Naive thymus-derived CD4-positive, alpha-beta T cell (primary cell): ENCODE measurements around the gene GAD1. TPM values are rescaled to one million over a fixed set of nuclear protein-coding genes. Genes with fewer than 3 reads are reported as not detected.

Experiments used
- ATAC-seq: fragments of 150-1000 bp; cut with Tn5 transposase; 2 replicates; pipeline ENCODE4 v1.10.0; 2021; ENCODE audit warnings: mild to moderate bottlenecking, moderate library complexity
- CTCF ChIA-PET: fragments of 350-600 bp; sonication (Branson Sonifier 250); formaldehyde crosslinking; loops from one replicate; lab custom pipeline; 2021; ENCODE audit warnings: antibody characterized with exemption; lab: Charles Lee
- POLR2A ChIA-PET: fragments of 350-600 bp; sonication (Branson Sonifier 250); formaldehyde crosslinking; loops from one replicate; lab custom pipeline; 2021; ENCODE audit warnings: antibody characterized with exemption, inconsistent platforms; lab: Charles Lee
- DNase-seq, 9 donors: peaks; one replicate each; pipeline versions ENCODE4 v3.0.0 to v3.0.0-alpha.2; 2020 to 2022; ENCODE audit warnings: mixed read lengths in 1 of 9
- H3K27ac ChIP-seq: one replicate; pipeline ENCODE4 v1.7.0; 2013; ENCODE audit warnings: mild to moderate bottlenecking, low read depth, low read length, moderate library complexity
- H3K27me3 ChIP-seq, 2 donors: one replicate each; pipeline ENCODE4 v1.7.0; 2013; ENCODE audit warnings: low read length in 2 of 2, mild to moderate bottlenecking in 2 of 2, moderate library complexity in 2 of 2; ENCODE audit not compliant: control insufficient read depth in 2 of 2, insufficient read depth in 2 of 2
- H3K36me3 ChIP-seq, 3 experiments: 1 replicate in 2 of 3; 2 replicates in 1 of 3; pipeline ENCODE4 v1.7.0; 2013; ENCODE audit warnings: low read length in 3 of 3, mild to moderate bottlenecking in 3 of 3, moderate library complexity in 1 of 3; ENCODE audit not compliant: insufficient read depth in 3 of 3, control insufficient read depth in 2 of 3
- H3K4me1 ChIP-seq, 2 donors: one replicate each; pipeline ENCODE4 v1.7.0; 2013; ENCODE audit warnings: low read length in 2 of 2, mild to moderate bottlenecking in 2 of 2, moderate library complexity in 1 of 2; ENCODE audit not compliant: control insufficient read depth in 2 of 2, insufficient read depth in 2 of 2
- H3K4me3 ChIP-seq: 2 replicates; pipeline ENCODE4 v1.7.0; 2013; ENCODE audit warnings: mild to moderate bottlenecking, low read length
- H3K9me3 ChIP-seq, 3 experiments: 1 replicate in 2 of 3; 2 replicates in 1 of 3; pipeline ENCODE4 v1.7.0; 2013; ENCODE audit warnings: low read length in 3 of 3; ENCODE audit not compliant: control insufficient read depth in 2 of 3
- H3K27ac Mint-ChIP-seq, 9 donors: one replicate each; pipeline ENCODE4 v1.8.0; 2020 to 2022; ENCODE audit warnings: mixed read lengths in 9 of 9, mild to moderate bottlenecking in 8 of 9, moderate library complexity in 5 of 9, inconsistent platforms in 2 of 9
- H3K27me3 Mint-ChIP-seq, 5 donors: one replicate each; pipeline ENCODE4 v1.8.0; 2021 to 2022; ENCODE audit warnings: mixed read lengths in 5 of 5, mild to moderate bottlenecking in 1 of 5
- H3K36me3 Mint-ChIP-seq, 5 donors: one replicate each; pipeline ENCODE4 v1.8.0; 2020 to 2022; ENCODE audit warnings: mixed read lengths in 5 of 5, mild to moderate bottlenecking in 3 of 5, inconsistent platforms in 1 of 5
- H3K4me1 Mint-ChIP-seq, 7 donors: one replicate each; pipeline ENCODE4 v1.8.0; 2020 to 2022; ENCODE audit warnings: mixed read lengths in 7 of 7, mild to moderate bottlenecking in 3 of 7, inconsistent platforms in 1 of 7
- H3K4me3 Mint-ChIP-seq, 10 donors: one replicate each; pipeline ENCODE4 v1.8.0; 2020 to 2022; ENCODE audit warnings: mild to moderate bottlenecking in 10 of 10, mixed read lengths in 10 of 10, moderate library complexity in 6 of 10, inconsistent platforms in 2 of 10
- H3K9me3 Mint-ChIP-seq, 11 donors: one replicate each; pipeline ENCODE4 v1.8.0; 2020 to 2022; ENCODE audit warnings: mixed read lengths in 11 of 11, mild to moderate bottlenecking in 4 of 11, inconsistent platforms in 1 of 11, moderate library complexity in 1 of 11
- intact Hi-C, 2 donors: fragments of 100-400 bp; cut with micrococcal nuclease; formaldehyde crosslinking; loops; one replicate each; pipeline ENCODE4 v1.15.1; 2023
- polyA plus RNA-seq, 2 donors: library from polyadenylated mRNA; unstranded; fragments of 300-500 nt; fragmentation: Illumina TruSeq; gene quantifications; one replicate each; pipeline ENCODE4 v1.2.3, GENCODE V29; 2021
- total RNA-seq, 6 experiments: library from RNA in 5 of 6; stranded (reverse) in 5 of 6; gene quantifications; 1 replicate in 5 of 6; 2 replicates in 1 of 6; pipeline ENCODE4 v1.2.3 and lab custom pipeline; 2021 to 2026

The GAD1 gene
- total and polyA plus RNA-seq, 7 experiments from 2014 or later = 3.6 TPM; not detected in 6

DNA sequence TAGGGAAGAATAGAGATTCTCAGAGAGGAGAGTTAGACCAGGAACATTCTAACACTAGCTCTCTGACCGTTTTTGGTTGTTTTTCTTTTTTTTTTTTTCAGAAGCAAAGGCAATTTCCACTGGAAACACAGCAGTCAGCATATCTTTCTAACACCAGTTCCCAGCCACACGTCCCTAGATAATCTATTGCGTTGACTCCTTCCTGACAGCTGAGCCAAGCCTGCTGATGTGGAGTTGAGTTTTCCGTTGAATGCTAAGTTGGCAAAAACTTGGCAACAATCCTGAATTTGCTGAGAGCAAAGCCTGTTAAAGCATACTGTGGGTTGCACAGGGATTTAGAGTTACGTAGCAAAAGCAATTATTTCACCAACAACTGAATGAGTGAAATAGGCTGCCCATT lies 19.3 kb downstream of the GAD1 start:
- peaks cover 9 to 24% (median 14%) of the 10 kb centered on the region in 5 donors for H3K27me3 Mint-ChIP-seq

GRCh38 chr2:170840717-170841210 lies 24.1 kb downstream of the GAD1 start:
- Mint-ChIP-seq H3K4me1 (peaks cover 0 to 23% (median 15%) of the 10 kb centered on the region in 7 donors), H3K36me3 (peaks cover 0 to 16% (median 0%) of the 10 kb centered on the region in 5 donors), H3K27ac (no peak overlapping the region), H3K9me3 (peaks cover 0 to 3% (median 0%) of the 10 kb centered on the region in 11 donors), H3K4me3 (no peak overlapping the region), H3K27me3 (peaks cover 0 to 15% (median 9%) of the 10 kb centered on the region in 5 donors)
- ATAC-seq = no peak
- no peak for DNase-seq
- H3K27ac ChIP-seq = no peak overlapping the region
- intact Hi-C loops = no loop called here
- no peaks in the 10 kb centered on the region for H3K9me3 ChIP-seq
- H3K36me3 ChIP-seq = no peaks in the 10 kb centered on the region
- H3K27me3 ChIP-seq = peaks cover 0 to 5% of the 10 kb centered on the region in 2 donors
- ChIA-PET CTCF (interaction anchor here (0.6 kb wide), 1 partner anchor 468 kb away, joined by 3 read pairs; no protein-coding TSS in a partner anchor), POLR2A (no interaction called here)
- no peak overlapping the region for H3K4me3 ChIP-seq
- no peaks in the 10 kb centered on the region for H3K4me1 ChIP-seq

More for the DNA sequence above, 19.3 kb downstream of the GAD1 start:
- no peak for DNase-seq
- H3K27me3 ChIP-seq = peaks cover 0 to 5% of the 10 kb centered on the region in 2 donors
- no peaks in the 10 kb centered on the region for H3K4me1 ChIP-seq
- POLR2A ChIA-PET = no interaction called here
- CTCF ChIA-PET = no interaction called here
- no peak overlapping the region for H3K4me3 ChIP-seq
- no peaks in the 10 kb centered on the region for H3K36me3 ChIP-seq
- intact Hi-C loops = no loop called here
- Mint-ChIP-seq H3K4me3 (no peak overlapping the region), H3K27ac (no peak overlapping the region), H3K4me1 (no peaks in the 10 kb centered on the region), H3K9me3 (no peaks in the 10 kb centered on the region), H3K36me3 (peaks cover 0 to 5% (median 0%) of the 10 kb centered on the region in 5 donors)
- no peak overlapping the region for H3K27ac ChIP-seq
- no peak for ATAC-seq
- no peaks in the 10 kb centered on the region for H3K9me3 ChIP-seq

- ATAC-seq (no peak), DNase-seq (no peak)
- H3K36me3 Mint-ChIP-seq = peaks cover 0 to 16% (median 0%) of the 10 kb centered on the region in 5 donors
- H3K27me3 Mint-ChIP-seq = peaks cover 0 to 11% (median 6%) of the 10 kb centered on the region in 5 donors
- H3K36me3 ChIP-seq = no peaks in the 10 kb centered on the region
- no peak overlapping the region for H3K4me3 ChIP-seq
- intact Hi-C loops = no loop called here
- peaks cover 0 to 23% (median 15%) of the 10 kb centered on the region in 7 donors for H3K4me1 Mint-ChIP-seq
- H3K4me3 Mint-ChIP-seq = no peak overlapping the region
- H3K4me1 ChIP-seq = no peaks in the 10 kb centered on the region
- POLR2A ChIA-PET = no interaction called here
- peaks cover 0 to 5% of the 10 kb centered on the region in 2 donors for H3K27me3 ChIP-seq
- CTCF ChIA-PET = interaction anchor here (1.1 kb wide), 1 partner anchor 10 kb away, joined by 5 read pairs; no protein-coding TSS in a partner anchor
- H3K9me3 Mint-ChIP-seq = peaks cover 0 to 3% (median 0%) of the 10 kb centered on the region in 11 donors
- no peak overlapping the region for H3K27ac ChIP-seq
- no peaks in the 10 kb centered on the region for H3K9me3 ChIP-seq
- peak overlapping the region in 1 of 9 donors; percentile 7 for H3K27ac Mint-ChIP-seq
Measured at GRCh38 chr2:170842785-170843184, 26.1 kb downstream of the GAD1 start.

DNA sequence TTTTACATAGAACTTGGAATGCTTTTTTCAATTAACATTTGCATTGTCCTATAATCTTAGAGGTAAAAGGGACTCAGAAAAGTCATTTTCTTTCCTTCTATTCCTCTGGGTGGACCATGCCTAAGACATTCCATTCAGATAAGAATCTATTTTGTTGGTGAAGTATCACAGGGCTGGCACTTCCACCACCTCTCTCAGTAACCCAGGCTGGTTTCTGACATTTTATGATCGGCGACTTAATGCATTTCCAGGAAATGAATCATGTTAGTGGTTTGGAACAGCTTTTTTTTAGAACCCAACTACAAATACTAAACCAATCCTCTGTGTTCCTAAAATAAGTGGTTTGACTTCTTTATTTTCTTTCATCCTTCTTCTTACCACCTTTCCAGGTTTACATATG lies 27.0 kb downstream of the GAD1 start:
- peaks cover 0 to 23% (median 15%) of the 10 kb centered on the region in 7 donors for H3K4me1 Mint-ChIP-seq
- H3K36me3 Mint-ChIP-seq = peaks cover 0 to 16% (median 0%) of the 10 kb centered on the region in 5 donors
- Histone ChIP-seq H3K36me3 (no peaks in the 10 kb centered on the region), H3K27me3 (no peaks in the 10 kb centered on the region), H3K4me1 (no peaks in the 10 kb centered on the region), H3K9me3 (no peaks in the 10 kb centered on the region), H3K27ac (no peak overlapping the region), H3K4me3 (no peak overlapping the region)
- ChIA-PET CTCF (interaction anchor here (1.1 kb wide), 1 partner anchor 11 kb away, joined by 5 read pairs; no protein-coding TSS in a partner anchor), POLR2A (no interaction called here)
- no peak for ATAC-seq
- peak overlapping the region in 3 of 10 donors; percentile 24 to 62 (median 28) for H3K4me3 Mint-ChIP-seq
- peak overlapping the region in 1 of 9 donors; percentile 52 for H3K27ac Mint-ChIP-seq
- intact Hi-C loops = no loop called here
- H3K27me3 Mint-ChIP-seq = peaks cover 0 to 8% (median 4%) of the 10 kb centered on the region in 5 donors
- no peak for DNase-seq
- H3K9me3 Mint-ChIP-seq = peaks cover 0 to 3% (median 0%) of the 10 kb centered on the region in 11 donors

- Histone ChIP-seq H3K27ac (no peak overlapping the region), H3K4me1 (no peaks in the 10 kb centered on the region), H3K4me3 (no peak overlapping the region), H3K36me3 (no peaks in the 10 kb centered on the region), H3K27me3 (no peaks in the 10 kb centered on the region), H3K9me3 (no peaks in the 10 kb centered on the region)
- H3K27ac Mint-ChIP-seq = no peak overlapping the region
- H3K9me3 Mint-ChIP-seq = peaks cover 0 to 3% (median 0%) of the 10 kb centered on the region in 11 donors
- intact Hi-C loops = no loop called here
- ChIA-PET POLR2A (interaction anchor here (0.6 kb wide), 1 partner anchor 279 kb away, joined by 3 read pairs; no protein-coding TSS in a partner anchor), CTCF (no interaction called here)
- peaks cover 0 to 3% (median 0%) of the 10 kb centered on the region in 5 donors for H3K27me3 Mint-ChIP-seq
- H3K36me3 Mint-ChIP-seq = peaks cover 0 to 17% (median 0%) of the 10 kb centered on the region in 5 donors
- H3K4me3 Mint-ChIP-seq = no peak overlapping the region
- DNase-seq (no peak), ATAC-seq (no peak)
- H3K4me1 Mint-ChIP-seq = peaks cover 0 to 23% (median 15%) of the 10 kb centered on the region in 7 donors
Measured at GRCh38 chr2:170845343-170845742, 28.7 kb downstream of the GAD1 start.

DNA sequence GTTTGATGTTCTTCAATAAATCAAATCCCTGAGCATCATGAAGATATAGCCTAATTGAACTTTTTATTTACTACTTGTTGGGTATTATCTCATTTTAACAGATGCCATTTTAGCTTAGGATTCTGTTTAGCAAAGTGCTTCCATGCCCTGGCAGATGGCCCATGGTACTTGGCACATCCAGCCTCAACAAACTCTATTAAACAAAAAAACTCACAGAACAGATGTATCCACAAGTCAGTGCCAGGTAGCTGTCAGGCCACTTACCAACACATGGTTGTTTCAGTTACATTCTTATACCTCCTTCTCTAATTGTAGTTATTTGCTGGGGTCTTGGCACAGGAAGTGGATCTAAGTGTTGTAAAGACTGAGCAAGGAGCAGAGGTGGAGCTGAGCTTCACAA lies 29.6 kb downstream of the GAD1 start:
- no peaks in the 10 kb centered on the region for H3K4me1 ChIP-seq
- ChIA-PET POLR2A (no interaction called here), CTCF (interaction anchor here (0.6 kb wide), 1 partner anchor 1999 kb away, joined by 3 read pairs; no protein-coding TSS in a partner anchor)
- H3K36me3 ChIP-seq = no peaks in the 10 kb centered on the region
- H3K4me3 ChIP-seq = no peak overlapping the region
- H3K4me1 Mint-ChIP-seq = peaks cover 0 to 23% (median 15%) of the 10 kb centered on the region in 7 donors
- ATAC-seq (no peak), DNase-seq (no peak)
- H3K4me3 Mint-ChIP-seq = no peak overlapping the region
- H3K27ac Mint-ChIP-seq = no peak overlapping the region
- H3K9me3 Mint-ChIP-seq = peaks cover 0 to 3% (median 0%) of the 10 kb centered on the region in 11 donors
- peaks cover 0 to 17% (median 0%) of the 10 kb centered on the region in 5 donors for H3K36me3 Mint-ChIP-seq
- H3K9me3 ChIP-seq = no peaks in the 10 kb centered on the region
- H3K27ac ChIP-seq = no peak overlapping the region
- intact Hi-C loops = no loop called here
- H3K27me3 Mint-ChIP-seq = peaks cover 0 to 3% (median 0%) of the 10 kb centered on the region in 5 donors
- H3K27me3 ChIP-seq = no peaks in the 10 kb centered on the region
